Osteoblast (primary cell): ENCODE data around the gene RBBP8NL. TPM values are rescaled to one million over a fixed set of nuclear protein-coding genes. Genes with fewer than 3 reads are reported as not detected.

ENCODE experiments used
- DNase-seq: peaks from one replicate; pipeline ENCODE4 v3.0.0; 2011; ENCODE audit warnings: low spot score, mixed read lengths; ENCODE audit not compliant: insufficient read length; ENCODE audit errors: missing footprints
- H2AFZ ChIP-seq: 2 replicates; pipeline ENCODE4 v1.6.0; 2011; ENCODE audit warnings: mild to moderate bottlenecking, low read length
- H3K27ac ChIP-seq: 2 replicates; pipeline ENCODE4 v1.5.1; 2011; ENCODE audit warnings: mild to moderate bottlenecking, low read depth, low read length, moderate library complexity
- H3K27me3 ChIP-seq: 2 replicates; pipeline ENCODE4 v1.6.0; 2012; ENCODE audit warnings: mild to moderate bottlenecking, control low read depth, inconsistent platforms, low read length, moderate library complexity; ENCODE audit not compliant: insufficient read depth
- H3K36me3 ChIP-seq: 2 replicates; pipeline ENCODE4 v1.5.1; 2011; ENCODE audit warnings: mild to moderate bottlenecking, low read length, control low read depth, moderate library complexity; ENCODE audit not compliant: insufficient read depth
- H3K4me1 ChIP-seq: 2 replicates; pipeline ENCODE4 v1.5.1; 2011; ENCODE audit warnings: mild to moderate bottlenecking, low read length, control low read depth, moderate library complexity; ENCODE audit not compliant: insufficient read depth
- H3K4me2 ChIP-seq: 2 replicates; pipeline ENCODE4 v1.6.0; 2011; ENCODE audit warnings: mild to moderate bottlenecking, low read length; ENCODE audit not compliant: insufficient read depth
- H3K4me3 ChIP-seq: fragments of 200-600 bp; sonication (generic); 3 replicates; pipeline ENCODE4 v1.5.1; 2012; ENCODE audit warnings: mild to moderate bottlenecking, low read length, inconsistent platforms; ENCODE audit not compliant: insufficient read depth
- H3K79me2 ChIP-seq: 2 replicates; pipeline ENCODE4 v1.6.0; 2012; ENCODE audit warnings: mild to moderate bottlenecking, low read length, control low read depth, inconsistent platforms; ENCODE audit not compliant: insufficient read depth
- H3K9me3 ChIP-seq: 2 replicates; pipeline ENCODE4 v1.5.1; 2011; ENCODE audit warnings: low read depth, low read length, control low read depth
- H4K20me1 ChIP-seq: 2 replicates; pipeline ENCODE4 v1.6.0; 2012; ENCODE audit warnings: mild to moderate bottlenecking, low read length, control low read depth; ENCODE audit not compliant: insufficient read depth
- total RNA-seq: library from RNA; depleted of rRNA; stranded (reverse); fragments of >200 nt; gene quantifications from 2 replicates; pipeline ENCODE4 v1.2.3, GENCODE V29; 2012
- TF ChIP-seq, protein P1 (sequence below): IDR thresholded peaks from 2 replicates; pipeline ENCODE4 v1.5.1; 2011; ENCODE audit warnings: mild to moderate bottlenecking, low read depth, low read length, moderate library complexity; ENCODE audit errors: extremely low read depth

RBBP8NL gene
- total RNA-seq, 1 donor = not detected

DNA sequence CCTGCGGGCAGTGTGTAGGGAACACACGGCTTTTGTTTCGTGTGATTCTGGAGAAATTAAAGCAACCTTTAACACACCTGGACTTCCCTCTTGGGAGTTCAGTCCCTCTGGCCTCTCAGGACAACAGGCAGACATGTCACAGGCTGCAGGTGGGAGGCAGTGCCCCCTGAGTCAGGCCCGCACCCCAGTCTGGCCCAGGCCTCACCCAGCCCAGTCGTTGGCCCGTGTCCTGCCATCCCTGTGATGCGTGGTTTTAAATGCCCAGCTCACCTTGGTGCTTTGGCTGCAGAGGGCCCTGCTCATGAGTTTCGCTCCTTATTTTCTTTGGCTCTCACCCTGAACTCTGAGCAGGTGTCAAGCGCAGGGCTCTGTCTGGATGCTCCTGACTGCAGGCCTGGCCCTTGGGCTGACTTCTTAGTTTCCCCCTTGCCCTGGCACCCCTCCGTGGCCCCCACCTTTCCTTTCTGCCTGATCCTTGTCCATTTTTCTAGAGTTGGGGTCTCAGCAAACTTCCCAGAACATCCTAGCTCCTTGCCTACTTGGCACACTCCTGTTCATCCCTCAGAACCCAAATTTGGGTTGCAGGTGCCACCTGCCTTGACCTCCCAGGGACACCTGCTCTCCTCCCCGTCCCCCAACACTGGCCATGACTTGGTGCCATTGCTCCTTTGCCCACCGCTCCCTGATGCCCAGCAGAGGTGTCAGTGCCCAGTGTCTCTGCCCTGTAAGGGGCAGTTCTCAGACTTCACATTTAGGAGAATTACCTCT is 18.1 kb downstream of the RBBP8NL start:
- no peaks in the 10 kb centered on the region for H3K9me3 ChIP-seq
- peaks cover 2% of the 10 kb centered on the region for H4K20me1 ChIP-seq
- no peak for DNase-seq
- no peak overlapping the region for H3K27ac ChIP-seq
- peaks cover 18% of the 10 kb centered on the region for H3K79me2 ChIP-seq
- no peak overlapping the region for H2AFZ ChIP-seq
- H3K4me3 ChIP-seq = no peak overlapping the region
- TF ChIP-seq, protein P1, sequence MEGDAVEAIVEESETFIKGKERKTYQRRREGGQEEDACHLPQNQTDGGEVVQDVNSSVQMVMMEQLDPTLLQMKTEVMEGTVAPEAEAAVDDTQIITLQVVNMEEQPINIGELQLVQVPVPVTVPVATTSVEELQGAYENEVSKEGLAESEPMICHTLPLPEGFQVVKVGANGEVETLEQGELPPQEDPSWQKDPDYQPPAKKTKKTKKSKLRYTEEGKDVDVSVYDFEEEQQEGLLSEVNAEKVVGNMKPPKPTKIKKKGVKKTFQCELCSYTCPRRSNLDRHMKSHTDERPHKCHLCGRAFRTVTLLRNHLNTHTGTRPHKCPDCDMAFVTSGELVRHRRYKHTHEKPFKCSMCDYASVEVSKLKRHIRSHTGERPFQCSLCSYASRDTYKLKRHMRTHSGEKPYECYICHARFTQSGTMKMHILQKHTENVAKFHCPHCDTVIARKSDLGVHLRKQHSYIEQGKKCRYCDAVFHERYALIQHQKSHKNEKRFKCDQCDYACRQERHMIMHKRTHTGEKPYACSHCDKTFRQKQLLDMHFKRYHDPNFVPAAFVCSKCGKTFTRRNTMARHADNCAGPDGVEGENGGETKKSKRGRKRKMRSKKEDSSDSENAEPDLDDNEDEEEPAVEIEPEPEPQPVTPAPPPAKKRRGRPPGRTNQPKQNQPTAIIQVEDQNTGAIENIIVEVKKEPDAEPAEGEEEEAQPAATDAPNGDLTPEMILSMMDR = no peak
- H3K4me2 ChIP-seq = no peak overlapping the region
- no peaks in the 10 kb centered on the region for H3K27me3 ChIP-seq
- no peaks in the 10 kb centered on the region for H3K36me3 ChIP-seq
- peaks cover 3% of the 10 kb centered on the region for H3K4me1 ChIP-seq

DNA sequence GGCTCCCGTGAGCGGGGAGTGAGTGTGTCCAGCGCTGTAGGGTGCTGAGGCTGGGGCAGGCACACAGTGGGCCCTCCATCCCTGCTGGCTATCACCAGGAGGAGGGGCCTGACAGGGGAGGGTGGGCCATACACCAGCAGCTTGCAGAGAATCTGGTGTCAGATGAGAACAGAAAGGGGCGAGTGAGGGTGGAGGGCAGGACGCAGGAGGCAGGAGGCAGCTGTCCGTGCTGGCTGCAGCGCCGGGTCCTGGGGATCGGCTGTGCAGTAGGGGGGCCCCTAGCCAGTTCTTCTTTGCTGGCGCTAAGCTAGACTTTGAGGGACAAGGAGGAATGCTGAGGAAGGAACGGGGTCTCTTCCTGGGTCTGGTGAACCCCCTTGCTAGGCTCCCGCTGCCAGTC is 18.7 kb downstream of the RBBP8NL start:
- Histone ChIP-seq H3K79me2 (peaks cover 18% of the 10 kb centered on the region), H3K4me3 (no peak overlapping the region), H3K4me1 (peaks cover 3% of the 10 kb centered on the region), H3K27ac (no peak overlapping the region), H4K20me1 (peaks cover 2% of the 10 kb centered on the region), H3K9me3 (no peaks in the 10 kb centered on the region), H3K27me3 (no peaks in the 10 kb centered on the region), H3K36me3 (no peaks in the 10 kb centered on the region), H2AFZ (no peak overlapping the region), H3K4me2 (no peak overlapping the region)
- no peak for DNase-seq
- TF ChIP-seq, protein P1 = no peak

DNA sequence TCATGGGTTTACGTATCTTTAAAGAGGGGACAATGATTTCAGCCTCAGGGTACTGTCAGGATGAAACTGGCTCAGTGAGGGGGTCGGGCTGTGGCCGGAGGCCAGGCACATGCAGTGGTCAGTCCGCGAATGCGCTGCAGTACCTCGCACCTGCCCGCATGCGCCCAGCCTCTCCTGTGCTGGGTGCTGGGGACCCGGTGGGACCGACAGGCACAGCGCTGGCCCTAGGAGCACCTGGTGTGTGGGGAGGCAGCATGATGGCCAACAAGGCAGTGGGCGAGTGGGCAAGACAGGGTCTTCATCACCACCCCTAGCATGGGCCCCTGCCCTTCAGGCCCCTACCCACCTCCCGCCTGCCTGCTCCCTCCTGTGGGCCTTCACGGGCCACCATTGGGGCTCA is 19.3 kb downstream of the RBBP8NL start:
- Histone ChIP-seq H3K27me3 (no peaks in the 10 kb centered on the region), H3K27ac (no peak overlapping the region), H4K20me1 (peaks cover 2% of the 10 kb centered on the region), H3K9me3 (no peaks in the 10 kb centered on the region), H3K79me2 (peaks cover 18% of the 10 kb centered on the region), H3K4me3 (no peak overlapping the region), H3K4me2 (no peak overlapping the region), H3K4me1 (peaks cover 3% of the 10 kb centered on the region), H2AFZ (no peak overlapping the region), H3K36me3 (no peaks in the 10 kb centered on the region)
- no peak for DNase-seq
- TF ChIP-seq, protein P1 = no peak

DNA sequence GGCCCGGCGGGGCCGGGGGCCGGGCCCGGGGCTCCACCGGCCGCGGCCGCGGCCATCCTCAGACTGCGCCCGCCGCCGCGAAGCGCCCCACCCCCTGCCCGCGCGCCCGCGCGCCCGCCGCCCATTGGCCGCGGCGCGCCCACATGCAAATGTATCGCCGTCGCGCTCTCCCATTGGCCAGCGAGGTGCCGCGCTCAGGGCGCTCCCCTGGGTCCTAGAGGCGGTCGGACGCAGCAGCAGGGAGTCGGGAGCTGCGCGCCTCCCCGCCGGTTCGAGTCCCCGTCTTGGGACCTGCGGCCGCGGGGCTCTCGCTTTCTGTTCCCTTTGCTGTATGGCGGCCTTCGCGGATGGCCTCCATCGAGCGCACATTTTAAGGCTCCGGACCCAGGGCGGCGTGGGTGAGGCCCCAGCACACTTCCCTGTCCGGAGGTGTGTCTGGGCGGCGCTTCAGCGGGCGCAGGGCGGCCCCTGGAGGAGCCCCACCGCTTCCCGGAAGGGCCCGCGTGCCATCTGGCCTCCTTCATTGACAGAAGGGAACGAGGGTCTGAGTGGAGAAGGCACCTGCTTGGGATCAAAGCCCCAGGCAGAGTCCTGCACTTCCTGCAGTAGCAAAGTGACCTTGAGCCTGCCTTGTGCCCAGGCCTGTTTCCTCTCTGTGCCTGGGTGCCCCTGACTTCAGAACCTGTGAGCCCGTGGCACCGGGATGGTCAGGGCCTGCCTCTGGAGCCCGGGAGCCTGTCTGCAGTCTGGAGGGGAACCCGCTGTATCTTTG is 19.9 kb downstream of the RBBP8NL start, which contains the start of gene CABLES2:
Gene CABLES2 (minus strand): TSS at position 65 of the 772 bp plus-strand sequence. CDS start 9 bp downstream, at position 56.
- Histone ChIP-seq H3K36me3 (no peaks in the 10 kb centered on the region), H4K20me1 (peaks cover 2% of the 10 kb centered on the region), H3K79me2 (peaks cover 18% of the 10 kb centered on the region), H3K9me3 (no peaks in the 10 kb centered on the region), H3K4me2 (peak within 1 kb of the TSS; percentile 87), H3K4me1 (peaks cover 3% of the 10 kb centered on the region), H3K27me3 (no peaks in the 10 kb centered on the region), H3K4me3 (peak within 1 kb of the TSS; percentile 76), H2AFZ (peak within 1 kb of the TSS; percentile 69), H3K27ac (no peak within 1 kb of the TSS)
- DNase-seq = peak; percentile 100
- TF ChIP-seq, protein P1 = no peak
